RWPE2 (cell line): ENCODE measurements around the gene PADI4.

ENCODE experiments used
- ATAC-seq: fragments of 200-7000 bp; cut with Tn5 transposase; 3 replicates; pipeline ENCODE4 v1.9.1; 2021; ENCODE audit warnings: low read depth
- DNase-seq: peaks from one replicate; pipeline ENCODE4 v3.0.0-alpha.2; 2020; ENCODE audit warnings: low spot score
- H3K27ac ChIP-seq: fragments of 450-650 bp; 2 replicates; pipeline ENCODE4 v1.5.1; 2017; ENCODE audit warnings: mild to moderate bottlenecking; ENCODE audit not compliant: poor library complexity, severe bottlenecking
- H3K27me3 ChIP-seq: fragments of 250-450 bp; sonication (Bioruptor Pico); 2 replicates; pipeline ENCODE4 v1.5.1; 2021; ENCODE audit warnings: mild to moderate bottlenecking, moderate library complexity; ENCODE audit not compliant: insufficient read depth, poor library complexity, severe bottlenecking
- H3K36me3 ChIP-seq: fragments of 250-450 bp; sonication (Bioruptor Pico); 2 replicates; pipeline ENCODE4 v1.5.1; 2020; ENCODE audit warnings: low read depth, mild to moderate bottlenecking, moderate library complexity
- H3K4me1 ChIP-seq: fragments of 250-450 bp; sonication (Bioruptor Pico); 2 replicates; pipeline ENCODE4 v1.5.1; 2021; ENCODE audit warnings: mild to moderate bottlenecking, moderate library complexity; ENCODE audit not compliant: insufficient read depth, poor library complexity, severe bottlenecking
- H3K4me3 ChIP-seq: fragments of 250-450 bp; sonication (Bioruptor Pico); 2 replicates; pipeline ENCODE4 v1.5.1; 2021; ENCODE audit warnings: mild to moderate bottlenecking, moderate library complexity; ENCODE audit not compliant: severe bottlenecking
- H3K9me3 ChIP-seq: fragments of 250-450 bp; sonication (Bioruptor Pico); 2 replicates; pipeline ENCODE4 v1.5.1; 2021; ENCODE audit warnings: mild to moderate bottlenecking, moderate library complexity; ENCODE audit not compliant: severe bottlenecking
- CTCF ChIP-seq: fragments of 450-650 bp; IDR thresholded peaks from one replicate; pipeline ENCODE4 v1.5.1; 2017; ENCODE audit warnings: mild to moderate bottlenecking, moderate library complexity; ENCODE audit not compliant: poor library complexity, severe bottlenecking

The PADI4 gene

GRCh38 chr1:17304151-17304825 lies 3.7 kb upstream of the PADI4 start:
- DNase-seq = no peak
- H3K4me3 ChIP-seq = no peak overlapping the region
- ATAC-seq = peak; percentile 90

GRCh38 chr1:17304826-17305175 lies 3.2 kb upstream of the PADI4 start:
- DNase-seq = no peak
- no peak for TF ChIP-seq CTCF
- no peak overlapping the region for H3K4me3 ChIP-seq
- no peak for ATAC-seq
- peak overlapping the region; percentile 85 for H3K27ac ChIP-seq
- H3K9me3 ChIP-seq = no peaks in the 10 kb centered on the region
- no peaks in the 10 kb centered on the region for H3K36me3 ChIP-seq
- H3K4me1 ChIP-seq = peaks cover 22% of the 10 kb centered on the region
- H3K27me3 ChIP-seq = no peaks in the 10 kb centered on the region

More at GRCh38 chr1:17304151-17304825, 3.7 kb upstream of the PADI4 start:
- H3K27ac ChIP-seq = peak overlapping the region; percentile 85
- no peaks in the 10 kb centered on the region for H3K27me3 ChIP-seq
- no peaks in the 10 kb centered on the region for H3K36me3 ChIP-seq
- TF ChIP-seq CTCF = no peak
- no peaks in the 10 kb centered on the region for H3K9me3 ChIP-seq
- H3K4me1 ChIP-seq = peaks cover 17% of the 10 kb centered on the region

- peak overlapping the region; percentile 85 for H3K27ac ChIP-seq
- TF ChIP-seq CTCF = no peak
- peaks cover 24% of the 10 kb centered on the region for H3K4me1 ChIP-seq
- no peaks in the 10 kb centered on the region for H3K27me3 ChIP-seq
- H3K9me3 ChIP-seq = no peaks in the 10 kb centered on the region
- DNase-seq (no peak), ATAC-seq (no peak)
- H3K4me3 ChIP-seq = no peak overlapping the region
- no peaks in the 10 kb centered on the region for H3K36me3 ChIP-seq
These were observed 2.4 kb upstream of the PADI4 start for GRCh38 chr1:17305576-17306095.

GRCh38 chr1:17306407-17306806 lies 1.6 kb upstream of the PADI4 start:
- ATAC-seq = no peak
- DNase-seq = no peak
- Histone ChIP-seq H3K27me3 (no peaks in the 10 kb centered on the region), H3K9me3 (no peaks in the 10 kb centered on the region), H3K36me3 (no peaks in the 10 kb centered on the region), H3K4me1 (peaks cover 24% of the 10 kb centered on the region), H3K27ac (no peak overlapping the region), H3K4me3 (no peak overlapping the region)
- TF ChIP-seq CTCF = no peak

GRCh38 chr1:17306921-17307320 lies 1.1 kb upstream of the PADI4 start:
- H3K36me3 ChIP-seq = no peaks in the 10 kb centered on the region
- no peak for ATAC-seq
- H3K27ac ChIP-seq = no peak overlapping the region
- no peaks in the 10 kb centered on the region for H3K27me3 ChIP-seq
- no peak for DNase-seq
- no peaks in the 10 kb centered on the region for H3K9me3 ChIP-seq
- H3K4me1 ChIP-seq = peaks cover 24% of the 10 kb centered on the region
- H3K4me3 ChIP-seq = no peak overlapping the region
- no peak for TF ChIP-seq CTCF
